Measurements from ENCODE around the gene SIGLEC9.
A peak's percentile ranks its signal among the peaks of the same experiment; 100 is the strongest.

The SIGLEC9 gene

GRCh38 chr19:51107406-51108065 is 17.2 kb upstream of the SIGLEC9 start:
- H3K4me1 Mint-ChIP-seq (ENCODE audit: low read depth) = peaks cover 40% of the 10 kb centered on the region

GRCh38 chr19:51108066-51108804 is 16.5 kb upstream of the SIGLEC9 start, which contains the start of gene CTU1:
CTU1 (minus strand) TSS chr19:51108409; CDS start chr19:51104569, 3,840 bp downstream.
- H3K4me1 Mint-ChIP-seq (ENCODE audit: low read depth) = peaks cover 33% of the 10 kb centered on the region
- peak within 1 kb of the TSS; percentile 95 for H3K27ac Mint-ChIP-seq
- H3K4me3 Mint-ChIP-seq = peak within 1 kb of the TSS; percentile 98
- H3K27me3 Mint-ChIP-seq = no peaks in the 10 kb centered on the region
- H3K36me3 Mint-ChIP-seq = peaks cover 8% of the 10 kb centered on the region
- H3K9me3 Mint-ChIP-seq (ENCODE audit: low read depth) = no peaks in the 10 kb centered on the region

More at GRCh38 chr19:51107406-51108065, 17.2 kb upstream of the SIGLEC9 start:
- Mint-ChIP-seq H3K27me3 (no peaks in the 10 kb centered on the region), H3K27ac (peak overlapping the region; percentile 95), H3K9me3 (ENCODE audit: low read depth) (no peaks in the 10 kb centered on the region), H3K36me3 (peaks cover 10% of the 10 kb centered on the region), H3K4me3 (peak overlapping the region; percentile 98)

- Mint-ChIP-seq H3K27me3 (no peaks in the 10 kb centered on the region), H3K9me3 (ENCODE audit: low read depth) (no peaks in the 10 kb centered on the region), H3K27ac (peak overlapping the region; percentile 95), H3K36me3 (peaks cover 8% of the 10 kb centered on the region), H3K4me1 (ENCODE audit: low read depth) (peaks cover 31% of the 10 kb centered on the region), H3K4me3 (peak overlapping the region; percentile 98)
Observed at GRCh38 chr19:51108805-51109146, 15.9 kb upstream of the SIGLEC9 start.

- Mint-ChIP-seq H3K4me3 (no peak overlapping the region), H3K27ac (no peak overlapping the region), H3K27me3 (no peaks in the 10 kb centered on the region), H3K36me3 (peaks cover 4% of the 10 kb centered on the region), H3K9me3 (ENCODE audit: low read depth) (no peaks in the 10 kb centered on the region), H3K4me1 (ENCODE audit: low read depth) (peaks cover 39% of the 10 kb centered on the region)
Observed at GRCh38 chr19:51110666-51110971, 14.1 kb upstream of the SIGLEC9 start.

- Mint-ChIP-seq H3K4me1 (ENCODE audit: low read depth) (peaks cover 41% of the 10 kb centered on the region), H3K27ac (no peak overlapping the region), H3K36me3 (peaks cover 4% of the 10 kb centered on the region), H3K9me3 (ENCODE audit: low read depth) (no peaks in the 10 kb centered on the region), H3K4me3 (no peak overlapping the region), H3K27me3 (no peaks in the 10 kb centered on the region)
Observed at GRCh38 chr19:51111606-51112005, 13.1 kb upstream of the SIGLEC9 start.

DNA sequence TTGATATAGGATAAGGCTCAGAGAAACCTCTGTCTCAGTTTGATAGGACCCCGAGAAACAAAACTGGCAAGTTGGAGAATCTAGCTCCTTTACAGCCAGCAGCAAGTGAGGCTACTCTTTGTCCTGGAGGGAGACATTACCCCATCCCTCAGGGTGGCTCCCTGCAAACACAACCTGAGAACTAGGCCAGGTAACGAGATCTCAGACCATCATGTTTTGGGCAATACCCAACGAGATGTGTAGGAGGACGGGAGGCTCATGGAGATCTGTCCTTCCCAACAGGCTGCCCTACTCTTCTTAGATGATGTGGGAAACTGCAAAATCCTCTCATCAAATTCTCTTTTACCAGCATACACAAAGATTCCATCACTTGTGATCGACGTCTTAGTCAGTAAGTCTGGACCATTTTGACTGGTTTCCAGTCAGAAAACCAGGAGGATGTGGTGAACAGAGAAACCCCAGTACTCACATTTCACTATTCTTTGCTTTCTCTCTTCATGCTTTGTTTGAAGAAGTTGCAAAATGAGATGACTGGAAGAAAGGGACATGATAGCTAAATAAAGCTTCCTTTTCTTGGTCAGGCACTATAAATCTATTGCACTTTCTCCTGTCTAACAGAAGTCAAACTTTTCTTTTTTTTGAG is 10.5 kb upstream of the SIGLEC9 start:
- Mint-ChIP-seq H3K36me3 (no peaks in the 10 kb centered on the region), H3K4me3 (peak overlapping the region; percentile 30), H3K9me3 (ENCODE audit: low read depth) (no peaks in the 10 kb centered on the region), H3K4me1 (ENCODE audit: low read depth) (peaks cover 38% of the 10 kb centered on the region), H3K27ac (peak overlapping the region; percentile 80), H3K27me3 (no peaks in the 10 kb centered on the region)

- peaks cover 54% of the 10 kb centered on the region for H3K4me1 Mint-ChIP-seq (ENCODE audit: low read depth)
- no peaks in the 10 kb centered on the region for H3K27me3 Mint-ChIP-seq
- no peaks in the 10 kb centered on the region for H3K9me3 Mint-ChIP-seq (ENCODE audit: low read depth)
- H3K36me3 Mint-ChIP-seq = no peaks in the 10 kb centered on the region
- no peak overlapping the region for H3K4me3 Mint-ChIP-seq
- H3K27ac Mint-ChIP-seq = peak overlapping the region; percentile 67
Observed at GRCh38 chr19:51116736-51117286, 7.9 kb upstream of the SIGLEC9 start.

DNA sequence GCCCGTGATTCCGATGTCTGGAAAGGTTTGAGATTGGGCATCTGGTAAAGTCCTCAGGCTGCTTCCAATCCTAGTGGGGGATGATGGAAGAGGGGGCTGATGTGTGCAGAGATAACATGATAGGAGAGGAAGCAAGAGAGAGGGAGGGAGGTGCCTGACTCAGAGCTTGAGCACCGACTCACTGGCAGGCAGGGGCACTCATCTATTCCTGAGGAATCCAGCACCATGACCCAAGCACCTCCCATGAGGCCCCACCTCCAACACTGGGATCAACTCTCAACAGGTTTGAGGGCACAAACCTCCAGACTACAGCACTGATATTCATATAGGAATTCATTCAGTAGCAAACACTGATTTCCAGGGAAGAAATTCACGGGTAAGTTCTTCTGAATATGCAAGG is 5.6 kb upstream of the SIGLEC9 start:
- Mint-ChIP-seq H3K4me3 (no peak overlapping the region), H3K9me3 (ENCODE audit: low read depth) (no peaks in the 10 kb centered on the region), H3K36me3 (no peaks in the 10 kb centered on the region), H3K4me1 (ENCODE audit: low read depth) (peaks cover 73% of the 10 kb centered on the region), H3K27me3 (no peaks in the 10 kb centered on the region), H3K27ac (no peak overlapping the region)

- Mint-ChIP-seq H3K9me3 (ENCODE audit: low read depth) (no peaks in the 10 kb centered on the region), H3K27ac (peak overlapping the region; percentile 8), H3K4me3 (no peak overlapping the region), H3K27me3 (no peaks in the 10 kb centered on the region), H3K4me1 (ENCODE audit: low read depth) (peaks cover 72% of the 10 kb centered on the region), H3K36me3 (no peaks in the 10 kb centered on the region)
Observed at GRCh38 chr19:51119611-51120010, 5.1 kb upstream of the SIGLEC9 start.

- Mint-ChIP-seq H3K36me3 (no peaks in the 10 kb centered on the region), H3K27ac (peak overlapping the region; percentile 58), H3K4me1 (ENCODE audit: low read depth) (peaks cover 72% of the 10 kb centered on the region), H3K4me3 (no peak overlapping the region), H3K9me3 (ENCODE audit: low read depth) (no peaks in the 10 kb centered on the region), H3K27me3 (no peaks in the 10 kb centered on the region)
Observed at GRCh38 chr19:51120160-51120559, 4.5 kb upstream of the SIGLEC9 start.

DNA sequence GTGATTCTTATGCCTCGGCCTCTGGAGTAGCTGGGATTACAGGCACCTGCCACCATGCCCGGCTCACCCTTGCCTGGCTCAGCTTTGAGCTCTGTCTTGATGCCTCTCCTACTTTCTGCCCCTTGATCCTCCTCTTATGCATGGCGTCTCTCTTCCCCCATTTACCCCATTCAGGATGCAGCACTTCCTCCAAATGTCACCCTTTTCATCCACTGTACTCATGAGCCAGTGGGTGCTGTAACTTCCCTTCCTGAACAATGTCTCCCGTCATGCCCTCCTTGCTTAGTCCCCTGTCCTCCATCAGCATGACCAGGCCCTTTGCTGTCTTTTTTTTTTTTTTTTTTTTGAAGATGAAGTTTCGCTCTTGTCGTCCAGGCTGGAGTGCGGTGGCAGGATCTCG is 3.4 kb upstream of the SIGLEC9 start:
- H3K27ac Mint-ChIP-seq = no peak overlapping the region

DNA sequence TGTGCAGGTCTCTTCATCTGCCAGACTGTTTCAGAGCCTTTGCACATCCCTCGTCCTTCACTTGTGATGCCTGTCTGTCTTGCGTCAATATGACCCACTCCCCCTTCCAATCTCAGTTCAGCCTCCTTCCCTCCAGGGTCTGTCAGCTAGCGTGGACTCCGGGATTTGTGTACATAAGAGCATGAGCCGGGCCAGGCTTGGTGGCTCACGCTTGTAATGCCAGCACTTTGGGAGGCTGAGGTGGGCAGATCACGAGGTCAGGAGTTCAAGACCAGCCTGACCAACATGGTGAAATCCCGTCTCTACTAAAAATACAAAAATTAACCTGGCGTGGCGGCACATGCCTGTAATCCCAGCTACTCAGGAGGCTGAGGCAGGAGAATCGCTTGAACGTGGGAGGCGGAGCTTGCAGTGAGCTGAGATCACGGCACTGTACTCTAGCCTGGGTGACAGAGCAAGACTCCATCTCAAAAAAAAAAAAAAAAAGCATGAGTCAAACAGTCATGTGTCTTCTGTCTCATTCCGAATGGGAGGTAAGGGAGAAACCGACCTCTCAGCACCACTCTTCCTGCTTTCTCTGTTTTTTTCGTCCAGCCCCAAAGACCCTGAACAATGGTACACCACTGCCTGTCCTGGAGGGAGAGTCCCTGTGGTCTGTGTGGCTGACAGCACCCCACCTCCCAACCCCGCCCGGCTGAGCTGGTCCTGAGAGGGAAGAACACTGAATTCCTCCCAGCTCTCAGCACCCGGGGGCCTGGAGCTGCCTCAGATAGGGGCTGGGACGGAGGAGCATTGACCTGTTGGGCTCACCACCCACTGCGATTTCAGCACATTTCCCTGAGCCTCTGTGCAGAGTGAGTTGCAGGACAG is 2.4 kb upstream of the SIGLEC9 start:
- H3K36me3 Mint-ChIP-seq = no peaks in the 10 kb centered on the region
- no peaks in the 10 kb centered on the region for H3K9me3 Mint-ChIP-seq (ENCODE audit: low read depth)
- peak overlapping the region; percentile 52 for H3K4me3 Mint-ChIP-seq
- H3K27me3 Mint-ChIP-seq = no peaks in the 10 kb centered on the region
- peak overlapping the region; percentile 50 for H3K27ac Mint-ChIP-seq
- peaks cover 68% of the 10 kb centered on the region for H3K4me1 Mint-ChIP-seq (ENCODE audit: low read depth)

More for the DNA sequence above, 3.4 kb upstream of the SIGLEC9 start:
- H3K27me3 Mint-ChIP-seq = no peaks in the 10 kb centered on the region
- H3K9me3 Mint-ChIP-seq (ENCODE audit: low read depth) = no peaks in the 10 kb centered on the region
- no peak overlapping the region for H3K4me3 Mint-ChIP-seq
- peaks cover 67% of the 10 kb centered on the region for H3K4me1 Mint-ChIP-seq (ENCODE audit: low read depth)
- no peaks in the 10 kb centered on the region for H3K36me3 Mint-ChIP-seq

DNA sequence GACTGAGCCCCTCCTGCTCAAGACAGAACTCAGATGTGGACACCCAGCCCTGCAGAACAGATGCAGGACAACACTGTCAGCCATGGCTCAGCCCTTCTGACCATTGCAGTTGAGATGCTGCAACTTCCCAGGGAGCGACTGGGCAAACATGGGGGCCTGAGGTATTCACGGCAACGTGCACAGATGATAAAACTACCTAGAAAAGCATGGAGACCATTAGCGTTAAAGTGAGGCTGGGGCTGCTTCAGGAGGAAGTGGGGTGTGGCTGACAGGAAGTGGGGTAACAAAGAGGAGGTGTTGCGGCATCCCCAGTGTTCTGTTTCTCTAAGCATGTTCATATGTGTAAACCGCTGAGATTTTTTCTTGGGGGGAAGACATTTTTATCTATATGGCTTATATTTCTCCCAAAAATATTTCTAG is 1.3 kb upstream of the SIGLEC9 start:
- Mint-ChIP-seq H3K27me3 (no peaks in the 10 kb centered on the region), H3K4me1 (ENCODE audit: low read depth) (peaks cover 76% of the 10 kb centered on the region), H3K27ac (peak overlapping the region; percentile 88), H3K36me3 (no peaks in the 10 kb centered on the region), H3K9me3 (ENCODE audit: low read depth) (no peaks in the 10 kb centered on the region), H3K4me3 (peak overlapping the region; percentile 69)

- no peaks in the 10 kb centered on the region for H3K27me3 Mint-ChIP-seq
- H3K4me3 Mint-ChIP-seq = peak overlapping the region; percentile 69
- peak overlapping the region; percentile 88 for H3K27ac Mint-ChIP-seq
- H3K9me3 Mint-ChIP-seq (ENCODE audit: low read depth) = no peaks in the 10 kb centered on the region
- H3K36me3 Mint-ChIP-seq = no peaks in the 10 kb centered on the region
- H3K4me1 Mint-ChIP-seq (ENCODE audit: low read depth) = peaks cover 80% of the 10 kb centered on the region
Observed at GRCh38 chr19:51123802-51124201, 904 bp upstream of the SIGLEC9 start.
